Right ventricle myocardium superior (tissue), 1 donor: ENCODE measurements around the gene ANKS1B. TPM values are rescaled to one million over a fixed set of nuclear protein-coding genes. Genes with fewer than 3 reads are reported as not detected.

Experiments used
- ATAC-seq: fragments of 200-7000 bp; cut with Tn5 transposase; one replicate; pipeline ENCODE4 v1.9.1; 2020; ENCODE audit warnings: mild to moderate bottlenecking; ENCODE audit not compliant: poor library complexity
- DNase-seq: peaks from one replicate; pipeline ENCODE4 v3.0.0-alpha.2; 2020
- intact Hi-C: fragments of 100-400 bp; cut with DNase I; formaldehyde crosslinking; loops from one replicate; pipeline ENCODE4 v1.11.2; 2022
- total RNA-seq: library from RNA; stranded (reverse); fragmentation: NEBNext Ultra II Directional; extraction: Animal tissue kit (Norgen Biotek cat#: 25700); gene quantifications from one replicate; pipeline ENCODE4 v1.2.1, GENCODE V29; 2021
- donor health status: DM: no; HTN: yes; CAD: no; lungs with severe emphysema.

Gene ANKS1B
- total RNA-seq, 1 donor from 2014 or later = 1.2 TPM

DNA sequence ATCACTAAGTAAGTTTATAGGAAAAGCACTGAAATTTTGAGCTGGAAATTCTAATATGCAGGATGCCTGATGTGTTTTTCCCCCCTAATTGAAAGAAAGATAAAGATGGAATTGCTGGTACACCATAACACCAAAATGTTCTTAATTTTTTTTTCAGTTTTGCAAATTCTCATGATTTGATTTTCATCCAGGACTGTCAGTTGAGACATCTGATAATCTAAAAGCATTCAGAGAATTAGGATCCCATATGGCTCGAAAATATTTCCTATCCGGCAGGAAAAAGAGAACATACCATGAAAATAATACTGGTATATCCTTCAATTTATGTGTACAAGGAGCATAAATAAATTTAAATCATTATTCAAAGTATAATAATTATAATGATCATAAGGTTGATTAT is 887.6 kb downstream of the ANKS1B start:
- ATAC-seq (no peak), DNase-seq (no peak)

DNA sequence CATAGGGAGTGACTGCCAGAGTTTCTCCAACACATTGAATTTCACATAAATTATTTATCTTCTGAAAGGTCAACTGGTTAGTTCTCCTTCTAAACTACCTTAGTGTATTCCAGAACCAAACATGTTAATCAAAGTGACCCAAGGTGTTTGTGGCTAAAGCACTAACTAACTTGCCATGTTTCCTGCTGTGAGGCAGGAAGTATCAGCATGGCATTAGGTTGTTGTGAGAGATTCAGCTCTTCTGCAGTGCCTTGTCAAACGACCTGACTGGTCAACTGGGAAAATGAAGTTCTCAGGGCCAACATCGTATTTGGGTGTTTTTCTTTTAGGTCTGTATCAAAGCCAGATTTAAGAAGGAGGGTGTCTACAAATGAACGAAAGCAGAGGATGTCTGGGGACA is 891.6 kb downstream of the ANKS1B start:
- no peak for ATAC-seq

More for the DNA sequence above, 887.6 kb downstream of the ANKS1B start:
- intact Hi-C loops = no loop called here

DNA sequence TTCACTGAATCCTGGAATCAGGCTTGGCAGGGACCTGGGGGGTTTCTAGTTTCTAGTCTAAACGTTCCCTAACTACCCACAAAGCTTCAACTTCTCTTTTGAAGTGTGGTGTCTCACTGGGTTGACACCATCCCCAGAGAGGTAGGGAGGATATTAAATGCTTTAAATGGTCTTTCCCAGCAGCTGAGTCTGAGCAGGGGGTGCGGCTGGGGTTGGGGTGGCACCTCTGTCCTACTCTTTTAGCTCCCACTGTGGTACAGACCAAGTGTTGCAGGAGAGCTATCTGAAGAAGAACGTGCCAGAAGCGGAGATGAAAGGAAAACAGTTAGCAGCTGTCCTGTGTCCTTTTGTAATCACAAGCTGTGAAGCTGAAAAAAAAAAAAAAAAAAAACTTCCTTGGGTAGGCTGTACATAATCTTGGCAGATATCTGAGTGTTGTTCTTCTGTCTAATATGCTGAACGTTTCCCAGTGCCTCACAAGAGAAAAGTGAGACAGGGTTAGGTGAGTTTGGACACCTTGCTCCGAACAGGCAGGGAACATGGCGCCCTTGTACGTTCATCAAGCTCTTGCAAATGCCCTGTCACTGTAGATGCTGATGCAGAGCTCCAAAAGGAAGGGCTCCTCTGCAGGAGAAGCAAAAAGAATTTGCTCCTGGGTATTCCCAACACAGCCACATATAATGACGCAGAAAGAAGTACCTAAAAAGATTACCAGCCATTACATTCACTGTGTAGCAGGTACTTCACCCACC is 892.5 kb downstream of the ANKS1B start:
- DNase-seq (no peak), ATAC-seq (no peak)
- intact Hi-C loops = no loop called here

More for the DNA sequence above, 891.6 kb downstream of the ANKS1B start:
- intact Hi-C loops = no loop called here
- no peak for DNase-seq

DNA sequence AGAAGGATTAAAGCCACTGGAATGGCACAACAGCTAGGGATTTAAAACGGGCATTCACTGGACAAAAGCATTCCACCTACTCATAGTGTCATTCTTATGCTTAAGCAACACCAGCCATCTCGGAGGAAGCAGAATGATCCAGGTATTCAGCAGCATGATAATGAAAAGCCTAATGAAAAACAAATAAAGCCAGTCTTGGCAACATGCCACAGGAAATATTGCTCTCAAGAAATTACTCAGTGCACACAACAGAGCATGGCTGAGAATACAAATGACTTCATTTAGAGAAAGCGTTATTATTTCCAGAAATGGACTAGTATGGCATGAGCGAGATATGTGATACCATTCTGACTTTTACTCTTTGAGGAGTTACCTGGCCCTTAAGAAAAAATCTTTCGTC is 897.5 kb downstream of the ANKS1B start:
- no peak for DNase-seq
- intact Hi-C loops = no loop called here
- no peak for ATAC-seq

DNA sequence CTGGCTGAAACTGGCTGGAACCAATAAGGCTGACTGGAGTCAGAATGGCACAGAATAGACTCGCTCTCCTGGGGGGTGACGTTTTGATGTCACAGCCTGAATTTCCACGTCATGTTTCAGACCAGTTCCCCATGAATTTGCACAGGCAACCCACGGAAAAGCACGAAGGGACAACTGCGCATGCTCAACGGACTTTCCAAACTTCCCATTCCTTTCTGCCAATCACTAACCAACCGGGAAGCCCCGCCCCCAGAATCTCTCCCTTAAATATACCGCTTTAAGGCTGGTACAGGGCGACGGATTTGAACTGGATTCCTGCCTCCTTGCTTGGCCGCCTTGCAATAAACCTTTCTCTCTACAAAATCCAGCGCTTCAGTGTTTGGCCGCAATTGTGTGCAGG is 904.9 kb downstream of the ANKS1B start:
- DNase-seq (no peak), ATAC-seq (no peak)
- intact Hi-C loops = no loop called here

DNA sequence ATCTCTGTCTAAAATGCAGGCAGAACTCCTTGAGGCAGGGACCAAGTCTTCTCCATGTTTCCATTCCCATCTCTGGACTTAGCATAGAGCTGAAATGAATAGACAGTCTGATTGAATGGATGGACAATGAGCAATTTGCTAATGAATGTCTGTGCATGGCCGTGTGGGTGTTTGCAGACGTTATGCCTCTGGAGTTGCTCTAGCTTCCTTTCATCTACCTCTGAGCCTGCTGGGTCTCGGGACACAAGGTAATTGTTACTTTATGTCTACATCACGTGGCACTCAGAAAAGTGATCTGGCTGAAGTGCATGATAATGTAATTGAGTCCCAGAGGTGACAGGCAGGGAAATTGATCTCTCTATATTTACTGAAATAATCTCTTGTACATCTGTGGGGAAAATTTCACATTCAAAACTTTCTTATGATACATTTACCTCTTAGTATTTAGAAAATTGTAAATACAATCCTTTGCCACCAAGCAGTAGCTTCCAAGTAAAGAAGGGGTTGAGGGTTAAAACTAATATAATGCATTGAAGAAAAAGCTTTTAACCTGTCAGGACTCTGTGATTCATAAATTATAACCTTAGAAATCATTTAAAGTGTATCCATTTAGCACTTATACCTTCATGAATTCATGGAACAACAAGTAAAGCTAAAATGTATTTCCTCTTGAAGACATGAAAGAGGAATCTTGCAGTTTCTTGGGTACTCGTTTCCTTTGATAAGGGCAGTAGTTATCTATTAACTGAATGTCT is 915.6 kb downstream of the ANKS1B start:
- intact Hi-C loops = no loop called here
- no peak for DNase-seq
- no peak for ATAC-seq

DNA sequence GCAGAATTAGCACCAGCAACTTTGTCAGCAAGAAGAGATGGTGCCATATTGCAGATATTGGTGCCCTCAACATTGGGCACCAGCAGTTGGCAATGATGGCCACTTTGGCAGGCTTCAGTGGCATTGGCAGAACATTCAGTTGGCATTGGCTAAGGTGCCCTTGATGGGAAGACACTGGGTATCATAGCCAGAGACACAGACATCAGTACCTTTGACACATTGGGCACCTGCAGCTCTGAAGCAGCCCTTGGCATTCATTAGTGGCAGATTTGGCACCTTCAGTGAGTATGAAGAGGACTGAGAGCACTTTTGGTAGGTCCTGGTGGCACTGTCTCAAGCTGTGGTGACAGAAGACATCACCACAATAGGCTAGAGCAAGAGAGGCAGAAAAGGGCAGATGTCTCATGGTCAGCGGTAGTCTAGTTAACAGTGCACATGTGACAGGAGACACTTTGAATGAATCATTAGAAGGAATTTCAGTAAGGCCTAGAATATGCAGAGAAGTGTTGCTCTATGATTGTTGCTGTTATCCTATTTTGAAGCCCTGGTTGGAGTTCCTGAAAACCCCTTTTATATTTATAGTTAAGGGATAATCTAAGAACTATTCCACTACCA is 917.5 kb downstream of the ANKS1B start:
- ATAC-seq (no peak), DNase-seq (no peak)
- intact Hi-C loops = no loop called here

DNA sequence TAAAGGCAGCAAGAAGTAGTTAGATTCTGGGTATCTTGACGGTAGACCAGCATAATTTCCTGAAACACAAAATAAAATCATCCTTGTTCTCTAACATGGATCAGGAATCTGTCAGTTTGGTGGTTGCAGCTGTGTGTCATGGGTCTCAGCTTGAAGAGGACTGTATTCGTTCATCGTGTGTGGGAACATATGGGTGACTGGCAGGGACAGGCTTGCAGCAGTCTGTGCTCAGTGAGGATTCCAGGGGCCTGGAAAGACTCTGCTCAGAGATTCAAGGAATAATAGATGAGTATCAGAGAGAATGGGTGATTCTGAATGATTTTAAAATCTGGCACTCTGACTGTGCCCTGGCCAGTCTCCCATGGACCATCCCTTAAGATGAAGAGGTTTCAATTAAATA is 918.0 kb downstream of the ANKS1B start:
- ATAC-seq (no peak), DNase-seq (no peak)
- intact Hi-C loops = no loop called here

DNA sequence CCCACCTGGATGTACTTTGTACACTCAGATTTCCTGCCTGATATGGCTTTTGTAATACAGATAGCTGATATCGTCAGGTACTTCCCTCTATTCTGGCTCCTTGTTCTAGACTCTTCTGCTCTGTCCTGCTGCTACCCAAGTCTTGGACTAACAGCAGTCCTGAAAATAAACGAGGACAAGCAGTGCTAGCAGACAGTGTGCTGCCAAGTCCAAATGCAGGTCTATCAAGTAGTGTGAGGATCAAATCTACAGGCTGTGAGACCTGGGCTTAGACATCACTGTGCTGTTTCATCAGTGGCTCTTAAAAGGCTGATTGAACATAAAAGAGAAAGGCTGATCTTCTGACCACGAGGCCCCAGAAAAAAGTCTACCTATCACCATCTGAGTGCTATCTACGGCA is 921.6 kb downstream of the ANKS1B start:
- intact Hi-C loops = no loop called here
- DNase-seq (no peak), ATAC-seq (no peak)

DNA sequence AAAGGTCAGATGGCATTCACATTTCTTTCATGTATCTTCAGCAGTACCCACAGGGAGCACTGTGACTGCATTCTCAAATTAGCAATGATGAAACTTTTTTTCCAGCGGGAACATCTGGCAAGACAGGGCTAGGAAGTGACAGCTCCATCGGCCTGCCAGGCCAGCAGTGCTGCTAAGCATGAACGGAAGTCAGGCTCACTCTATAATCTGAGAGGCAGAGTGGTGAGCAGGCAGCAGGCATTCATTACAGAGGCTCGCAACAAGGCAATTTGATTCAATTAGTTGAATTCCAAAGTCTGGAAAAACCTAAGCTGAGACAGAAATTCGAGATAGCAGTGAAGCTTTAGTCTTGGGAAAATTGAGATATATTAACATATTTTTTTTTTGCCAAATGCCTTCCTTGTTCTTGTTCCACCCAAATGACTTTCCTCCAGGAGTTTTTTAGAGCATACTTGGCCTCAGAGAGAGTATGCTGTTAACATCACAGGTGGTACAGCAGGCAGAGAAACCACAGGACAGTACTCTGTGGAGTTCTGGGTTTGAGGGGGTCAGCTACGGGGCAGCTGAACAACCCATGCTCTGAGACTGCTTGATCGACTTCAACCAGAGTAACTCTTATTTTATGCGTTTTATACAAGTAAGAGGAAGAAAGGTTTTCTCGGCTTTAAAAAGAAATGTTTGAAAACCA is 924.8 kb downstream of the ANKS1B start:
- intact Hi-C loops = no loop called here
- ATAC-seq (peak; percentile 63), DNase-seq (peak; percentile 58)

DNA sequence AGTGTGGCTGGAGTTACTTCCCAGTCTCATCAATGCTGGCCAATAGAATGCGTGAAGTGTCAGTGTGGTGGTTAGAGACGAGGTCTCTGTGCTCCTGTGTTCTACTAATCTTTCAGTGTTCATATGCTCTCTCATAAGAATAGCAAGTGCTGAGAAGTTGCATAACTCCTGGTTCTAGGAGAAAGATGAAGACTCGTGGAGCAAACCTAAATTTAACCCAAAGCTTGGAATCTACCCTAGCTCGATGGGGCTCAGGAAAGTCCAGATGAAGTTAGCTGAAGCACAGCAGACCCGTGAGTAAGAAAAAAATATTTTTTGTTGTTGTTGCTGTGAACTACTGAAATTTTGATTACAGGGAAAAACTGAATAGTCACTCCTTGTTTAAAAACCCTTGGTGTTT is 927.1 kb downstream of the ANKS1B start:
- intact Hi-C loops = no loop called here
- ATAC-seq (no peak), DNase-seq (no peak)

DNA sequence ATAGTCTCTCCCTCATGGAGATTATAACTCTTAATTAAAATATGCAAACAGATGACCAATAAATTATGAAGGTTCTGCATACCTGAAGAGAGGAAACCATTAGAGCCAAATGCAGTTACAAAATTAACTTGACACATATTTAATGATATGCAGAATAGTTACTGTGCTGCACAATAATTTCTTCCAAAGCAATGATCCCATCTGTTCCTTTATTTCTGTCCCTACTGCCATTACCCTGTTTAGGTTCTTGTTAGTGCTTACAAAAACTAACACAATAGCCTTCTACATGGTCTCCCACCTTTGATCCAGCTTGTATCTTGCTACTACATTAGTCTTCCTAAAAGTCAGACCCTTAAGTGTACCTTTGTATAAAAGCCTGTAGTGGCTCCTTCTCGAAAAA is 928.5 kb downstream of the ANKS1B start:
- intact Hi-C loops = no loop called here
- ATAC-seq = no peak
- DNase-seq = no peak

DNA sequence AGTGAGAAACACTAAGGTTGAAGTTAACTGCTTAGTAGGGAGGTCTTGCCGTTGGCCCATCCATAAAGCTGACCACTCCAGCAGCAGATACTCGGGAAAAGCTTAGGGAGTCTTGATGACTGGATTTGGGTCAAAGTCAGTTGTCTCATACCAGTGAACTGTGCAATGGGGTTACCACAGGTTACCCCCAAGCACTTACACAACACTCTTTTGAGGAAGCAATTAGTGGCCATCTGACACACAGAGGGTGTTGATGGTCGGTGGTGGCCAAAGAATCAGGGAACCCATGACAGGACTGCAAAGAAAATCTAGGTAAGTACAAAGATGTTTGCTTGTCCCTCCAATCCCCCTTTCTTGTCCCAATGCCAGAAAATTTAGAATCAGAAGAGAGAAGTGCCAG is 929.4 kb downstream of the ANKS1B start:
- intact Hi-C loops = no loop called here
- DNase-seq = no peak
- ATAC-seq = no peak

DNA sequence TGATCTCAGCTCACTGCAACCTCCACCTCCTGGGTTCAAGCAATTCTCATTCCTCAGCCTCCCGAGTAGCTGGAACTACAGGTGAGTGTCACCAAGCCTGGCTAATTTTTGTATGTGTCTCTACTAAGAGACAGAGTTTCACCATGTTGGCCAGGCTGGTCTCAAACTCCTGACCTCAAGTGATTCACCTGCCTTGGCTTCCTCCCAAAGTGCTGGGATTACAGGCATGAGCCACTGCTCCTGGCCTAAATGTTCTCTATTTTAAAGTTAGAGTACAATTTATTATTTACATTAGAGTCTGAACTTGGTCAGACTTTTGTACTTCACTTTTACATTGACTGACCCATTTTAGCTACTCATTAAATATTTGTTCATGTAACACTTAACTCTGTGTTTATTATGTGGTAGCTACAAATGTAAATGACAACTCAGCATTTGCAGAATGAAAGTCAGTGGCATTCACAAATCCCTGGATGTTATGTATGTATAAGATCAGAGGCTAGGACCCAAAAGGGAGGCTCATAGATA is 930.1 kb downstream of the ANKS1B start:
- no peak for DNase-seq
- ATAC-seq = no peak
- intact Hi-C loops = no loop called here

DNA sequence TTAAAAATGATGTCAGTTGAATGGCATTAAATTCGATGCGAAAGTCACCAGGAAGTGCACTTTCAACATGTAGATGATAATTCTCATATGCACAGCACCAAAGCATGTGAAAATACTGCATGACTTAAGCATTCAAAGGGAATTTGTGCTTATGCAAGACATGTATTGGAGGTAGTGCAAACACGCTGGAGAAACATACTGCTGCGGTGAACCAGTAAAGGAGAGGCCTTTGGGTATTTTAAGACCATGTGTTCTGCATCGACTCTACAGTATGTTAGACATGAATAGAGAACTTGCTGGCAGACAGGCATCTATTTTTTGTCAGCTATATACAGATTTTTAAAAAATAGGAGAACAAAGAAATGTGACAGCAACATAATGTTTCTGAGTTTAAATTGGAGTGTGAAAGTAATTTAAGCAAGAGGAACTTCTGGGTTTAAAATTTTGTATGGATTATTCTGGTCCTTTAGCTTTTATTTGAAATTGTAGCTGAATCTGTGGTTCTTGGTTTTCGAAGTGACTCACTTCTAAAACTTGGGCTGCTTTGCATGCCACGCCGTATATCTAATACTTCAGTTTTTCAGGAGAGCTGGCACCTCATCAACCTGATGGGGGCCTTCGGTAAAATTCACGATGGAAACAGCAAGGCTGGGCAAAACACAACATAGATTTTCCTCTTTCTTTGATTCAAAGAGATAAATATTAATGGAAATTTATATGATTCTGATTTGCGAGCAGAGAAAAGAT is 930.9 kb downstream of the ANKS1B start:
- intact Hi-C loops = no loop called here
- DNase-seq (no peak), ATAC-seq (no peak)

DNA sequence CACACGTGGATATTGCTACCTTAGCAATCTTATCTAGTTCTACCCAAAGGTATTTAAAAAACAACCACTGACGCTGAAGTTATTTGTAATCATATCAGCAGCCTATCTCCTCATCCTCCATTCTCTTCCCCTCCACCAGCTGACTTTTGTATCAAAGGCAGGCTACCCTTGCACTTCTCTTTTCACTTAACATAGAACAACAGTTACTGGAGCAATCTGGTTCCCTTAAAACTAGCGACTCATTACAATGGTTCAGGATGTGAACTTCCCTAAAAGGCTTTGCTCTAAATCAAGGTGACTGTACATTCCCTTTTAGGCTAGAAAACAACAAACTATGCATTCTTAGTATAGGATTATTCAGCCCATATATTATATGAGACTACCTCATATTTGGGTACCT is 935.0 kb downstream of the ANKS1B start:
- DNase-seq = no peak
- intact Hi-C loops = no loop called here
- no peak for ATAC-seq

DNA sequence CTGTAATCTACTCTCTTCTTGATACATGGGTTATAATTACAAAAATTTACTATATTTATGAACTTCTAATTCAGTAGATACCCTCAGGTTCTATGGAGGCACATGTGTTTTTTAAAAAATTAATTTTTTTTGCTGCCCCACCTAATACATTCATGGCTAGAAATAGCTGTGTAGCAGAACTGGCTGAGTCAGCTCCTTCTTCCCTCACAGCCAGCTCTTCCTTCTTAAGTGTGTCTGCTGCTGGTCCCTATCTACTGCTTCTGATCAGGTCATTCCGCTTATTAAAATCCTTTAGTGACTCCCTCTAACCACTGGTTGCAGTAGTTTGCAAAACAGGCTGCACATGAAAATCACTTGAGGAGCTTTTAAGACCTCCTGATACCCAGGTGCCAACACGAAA is 939.6 kb downstream of the ANKS1B start:
- ATAC-seq (no peak), DNase-seq (no peak)
- intact Hi-C loops = no loop called here

DNA sequence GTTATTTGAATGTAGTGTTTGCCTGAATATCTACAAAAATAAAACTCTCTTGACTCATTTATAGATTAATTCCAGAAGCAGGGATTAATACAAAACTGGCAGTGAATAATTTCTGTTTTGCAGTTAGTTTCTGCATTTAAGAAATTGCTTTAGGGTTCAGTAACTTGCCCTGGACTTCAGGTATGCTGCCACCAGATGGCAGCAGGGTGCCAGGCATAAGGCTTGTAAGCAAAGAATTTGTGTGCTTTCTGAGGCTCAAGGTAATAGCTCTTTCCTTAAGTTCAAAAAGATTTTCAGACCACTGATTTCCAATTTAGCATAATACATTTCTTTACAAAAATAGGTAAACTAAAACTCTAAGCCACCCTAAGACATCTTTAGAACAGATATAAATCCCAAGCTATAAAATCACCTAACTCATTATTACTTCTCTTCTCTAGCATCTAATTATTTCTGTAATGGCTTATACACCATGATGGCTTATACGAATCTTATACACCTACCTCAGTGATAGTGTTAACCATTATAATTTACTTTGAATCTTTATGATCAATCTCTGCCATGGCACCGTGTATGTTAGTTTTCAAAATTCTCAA is 941.3 kb downstream of the ANKS1B start:
- peak; percentile 82 for DNase-seq
- ATAC-seq = no peak
- intact Hi-C loops = no loop called here
